ENCODE results near the gene NHERF1.

GRCh38 chr17:74734256-74734655, 14.2 kb upstream of the NHERF1 start:
- no peak for TF ChIP-seq POLR2AphosphoS5 (IDR thresholded peaks at IDR 0.05)
- TF ChIP-seq, protein P1, sequence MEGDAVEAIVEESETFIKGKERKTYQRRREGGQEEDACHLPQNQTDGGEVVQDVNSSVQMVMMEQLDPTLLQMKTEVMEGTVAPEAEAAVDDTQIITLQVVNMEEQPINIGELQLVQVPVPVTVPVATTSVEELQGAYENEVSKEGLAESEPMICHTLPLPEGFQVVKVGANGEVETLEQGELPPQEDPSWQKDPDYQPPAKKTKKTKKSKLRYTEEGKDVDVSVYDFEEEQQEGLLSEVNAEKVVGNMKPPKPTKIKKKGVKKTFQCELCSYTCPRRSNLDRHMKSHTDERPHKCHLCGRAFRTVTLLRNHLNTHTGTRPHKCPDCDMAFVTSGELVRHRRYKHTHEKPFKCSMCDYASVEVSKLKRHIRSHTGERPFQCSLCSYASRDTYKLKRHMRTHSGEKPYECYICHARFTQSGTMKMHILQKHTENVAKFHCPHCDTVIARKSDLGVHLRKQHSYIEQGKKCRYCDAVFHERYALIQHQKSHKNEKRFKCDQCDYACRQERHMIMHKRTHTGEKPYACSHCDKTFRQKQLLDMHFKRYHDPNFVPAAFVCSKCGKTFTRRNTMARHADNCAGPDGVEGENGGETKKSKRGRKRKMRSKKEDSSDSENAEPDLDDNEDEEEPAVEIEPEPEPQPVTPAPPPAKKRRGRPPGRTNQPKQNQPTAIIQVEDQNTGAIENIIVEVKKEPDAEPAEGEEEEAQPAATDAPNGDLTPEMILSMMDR (IDR thresholded peaks at IDR 0.05), result no peak

Data from gastroesophageal sphincter (tissue), 3 donors.